ENCODE results near the gene EID1. TPM values are rescaled to one million over a fixed set of nuclear protein-coding genes. Genes with fewer than 3 reads are reported as not detected.

EID1 gene
- total RNA-seq, 1 experiment from 2014 or later, result 128 TPM

GRCh38 chr15:48868536-48868935 lies 9.4 kb upstream of the EID1 start:
- Histone ChIP-seq H3K9me3 (ENCODE audit: low read depth, low read length, poor library complexity, severe bottlenecking) (no peaks in the 10 kb centered on the region), H3K4me3 (ENCODE audit: low read depth, low read length, poor library complexity, severe bottlenecking) (no peak overlapping the region), H3K27ac (ENCODE audit: low read depth, low read length, poor library complexity, severe bottlenecking) (no peak overlapping the region), H3K36me3 (ENCODE audit: insufficient read depth, low read length, poor library complexity, severe bottlenecking) (no peaks in the 10 kb centered on the region), H3K4me1 (ENCODE audit: insufficient read depth, low read length, poor library complexity, severe bottlenecking) (peaks cover 43% of the 10 kb centered on the region), H3K27me3 (replicated peaks; ENCODE audit: insufficient read depth, low read depth, low read length, poor library complexity) (no peaks in the 10 kb centered on the region)
- ChIA-PET CTCF (no interaction called here), POLR2A (ENCODE audit: low non-redundant PET) (no interaction called here)
- BruUV-seq (replicated peaks), result no TSS peak
- intact Hi-C loops (cut with micrococcal nuclease; ENCODE audit: unreplicated experiment), result loop anchor here (5.0 to 10.0 kb wide), 2 partner anchors 94 to 166 kb away; partner anchors contain the start of gene SHC4
- no peak for TF ChIP-seq CTCF (conservative IDR thresholded peaks at IDR 0.05; ENCODE audit: low read depth, low read length)
- no peak for TF ChIP-seq EZH2 (IDR thresholded peaks at IDR 0.05; ENCODE audit: borderline replicate concordance, low read depth, low read length, poor library complexity, severe bottlenecking)
- DNase-seq (ENCODE audit: low spot score), result peak; percentile 86

- BruUV-seq (replicated peaks), result no TSS peak
- POLR2A ChIA-PET (ENCODE audit: low non-redundant PET), result no interaction called here
- no peak overlapping the region for H3K27ac ChIP-seq (ENCODE audit: low read depth, low read length, poor library complexity, severe bottlenecking)
- no peaks in the 10 kb centered on the region for H3K27me3 ChIP-seq (replicated peaks; ENCODE audit: insufficient read depth, low read depth, low read length, poor library complexity)
- TF ChIP-seq EZH2 (IDR thresholded peaks at IDR 0.05; ENCODE audit: borderline replicate concordance, low read depth, low read length, poor library complexity, severe bottlenecking), result no peak
- DNase-seq (ENCODE audit: low spot score), result no peak
- peaks cover 41% of the 10 kb centered on the region for H3K4me1 ChIP-seq (ENCODE audit: insufficient read depth, low read length, poor library complexity, severe bottlenecking)
- no peaks in the 10 kb centered on the region for H3K9me3 ChIP-seq (ENCODE audit: low read depth, low read length, poor library complexity, severe bottlenecking)
- H3K36me3 ChIP-seq (ENCODE audit: insufficient read depth, low read length, poor library complexity, severe bottlenecking), result no peaks in the 10 kb centered on the region
- CTCF ChIA-PET, result no interaction called here
- no peak overlapping the region for H3K4me3 ChIP-seq (ENCODE audit: low read depth, low read length, poor library complexity, severe bottlenecking)
- intact Hi-C loops (cut with micrococcal nuclease; ENCODE audit: unreplicated experiment), result loop anchor here (5.0 to 10.0 kb wide), 2 partner anchors 92 to 165 kb away; partner anchors contain the start of gene SHC4
These were observed 8.0 kb upstream of the EID1 start for GRCh38 chr15:48869966-48870365.

GRCh38 chr15:48871542-48871941 lies 6.4 kb upstream of the EID1 start:
- Histone ChIP-seq H3K36me3 (ENCODE audit: insufficient read depth, low read length, poor library complexity, severe bottlenecking) (no peaks in the 10 kb centered on the region), H3K27ac (ENCODE audit: low read depth, low read length, poor library complexity, severe bottlenecking) (no peak overlapping the region), H3K27me3 (replicated peaks; ENCODE audit: insufficient read depth, low read depth, low read length, poor library complexity) (no peaks in the 10 kb centered on the region), H3K4me3 (ENCODE audit: low read depth, low read length, poor library complexity, severe bottlenecking) (no peak overlapping the region), H3K4me1 (ENCODE audit: insufficient read depth, low read length, poor library complexity, severe bottlenecking) (peaks cover 26% of the 10 kb centered on the region), H3K9me3 (ENCODE audit: low read depth, low read length, poor library complexity, severe bottlenecking) (no peaks in the 10 kb centered on the region)
- TF ChIP-seq CTCF (conservative IDR thresholded peaks at IDR 0.05; ENCODE audit: low read depth, low read length) (no peak), EZH2 (IDR thresholded peaks at IDR 0.05; ENCODE audit: borderline replicate concordance, low read depth, low read length, poor library complexity, severe bottlenecking) (no peak)
- ChIA-PET POLR2A (ENCODE audit: low non-redundant PET) (no interaction called here), CTCF (no interaction called here)
- no TSS peak for BruUV-seq (replicated peaks)
- intact Hi-C loops (cut with micrococcal nuclease; ENCODE audit: unreplicated experiment), result no loop called here
- no peak for DNase-seq (ENCODE audit: low spot score)

- BruUV-seq (replicated peaks), result no TSS peak
- intact Hi-C loops (cut with micrococcal nuclease; ENCODE audit: unreplicated experiment), result no loop called here
- peaks cover 20% of the 10 kb centered on the region for H3K4me1 ChIP-seq (ENCODE audit: insufficient read depth, low read length, poor library complexity, severe bottlenecking)
- ChIA-PET CTCF (no interaction called here), POLR2A (ENCODE audit: low non-redundant PET) (no interaction called here)
- H3K36me3 ChIP-seq (ENCODE audit: insufficient read depth, low read length, poor library complexity, severe bottlenecking), result no peaks in the 10 kb centered on the region
- H3K27me3 ChIP-seq (replicated peaks; ENCODE audit: insufficient read depth, low read depth, low read length, poor library complexity), result no peaks in the 10 kb centered on the region
- H3K4me3 ChIP-seq (ENCODE audit: low read depth, low read length, poor library complexity, severe bottlenecking), result no peak overlapping the region
- TF ChIP-seq EZH2 (IDR thresholded peaks at IDR 0.05; ENCODE audit: borderline replicate concordance, low read depth, low read length, poor library complexity, severe bottlenecking), result no peak
- no peaks in the 10 kb centered on the region for H3K9me3 ChIP-seq (ENCODE audit: low read depth, low read length, poor library complexity, severe bottlenecking)
- no peak overlapping the region for H3K27ac ChIP-seq (ENCODE audit: low read depth, low read length, poor library complexity, severe bottlenecking)
- no peak for DNase-seq (ENCODE audit: low spot score)
These were observed 5.3 kb upstream of the EID1 start for GRCh38 chr15:48872632-48873031.

Data from A673 (cell line).